K562 (cell line): ENCODE data around the gene MEST. TPM values are rescaled to one million over a fixed set of nuclear protein-coding genes. Genes with fewer than 3 reads are reported as not detected.
A peak's percentile ranks its signal among the peaks of the same experiment; 100 is the strongest.

Experiments
- ATAC-seq: fragments of 200-7000 bp; cut with Tn5 transposase; 3 replicates; pipeline ENCODE4 v1.9.1; 2020; ENCODE audit warnings: moderate library complexity
- BruUV-seq: library from RNA; stranded (reverse); fragments of 400-500 nt; replicated peaks from 2 replicates; lab custom pipeline; 2021; lab: Mats Ljungman, UMichigan
- CTCF ChIA-PET: fragments of 300-600 bp; formaldehyde crosslinking; extraction: SDS; loops from one replicate; lab custom pipeline; 2021; ENCODE audit warnings: low intra/inter-chr PET ratio; lab: Yijun Ruan, JAX
- POLR2A ChIA-PET: fragments of 300-600, 350-650 bp; sonication (Branson Sonifier 250); formaldehyde crosslinking; extraction: SDS; loops from one replicate; lab custom pipeline; 2021; ENCODE audit warnings: antibody characterized with exemption, inconsistent platforms; lab: Yijun Ruan, JAX
- DNase-seq, 4 experiments: peaks; one replicate each; pipeline versions ENCODE4 v3.0.0 to v3.0.0-alpha.2; 2011 to 2018; ENCODE audit warnings: low spot score in 3 of 4, mixed read lengths in 3 of 4; ENCODE audit errors: extremely low read depth in 1 of 4
- FAIRE-seq: peaks from 2 replicates; lab custom pipeline; 2011; peaks lifted over from hg19 to GRCh38; lab: Jason Lieb, UNC
- H2AFZ ChIP-seq: 2 replicates; pipeline ENCODE4 v1.6.0; 2011; ENCODE audit warnings: low read depth, low read length, control low read depth, inconsistent platforms
- H3K27ac ChIP-seq: fragments of 200-600 bp; 3 replicates; pipeline ENCODE4 v1.8.0; 2011; ENCODE audit warnings: low read depth, mild to moderate bottlenecking, control low read depth, inconsistent platforms, low read length, moderate library complexity, mixed read lengths; ENCODE audit errors: extremely low read depth
- H3K27me3 ChIP-seq, 2 experiments: fragments of 300-600 bp in 1 of 2; 2 replicates in 1 of 2; 3 replicates in 1 of 2; pipeline versions ENCODE4 v1.6.0 to v1.8.0; 2011; ENCODE audit warnings: inconsistent platforms in 2 of 2, low read length in 2 of 2, mild to moderate bottlenecking in 1 of 2, mixed read lengths in 1 of 2, moderate library complexity in 1 of 2; ENCODE audit not compliant: control insufficient read depth in 2 of 2, insufficient read depth in 2 of 2
- H3K36me3 ChIP-seq: fragments of 300-600 bp; 3 replicates; pipeline ENCODE4 v1.8.0; 2011; ENCODE audit warnings: mild to moderate bottlenecking, low read length, inconsistent platforms; ENCODE audit not compliant: control insufficient read depth, insufficient read depth
- H3K4me1 ChIP-seq, 2 experiments: fragments of 200-600 bp in 1 of 2; replicated peaks in 1 of 2; 2 replicates in 1 of 2; 3 replicates in 1 of 2; pipeline versions ENCODE4 v1.5.1 to v1.8.0; 2011; ENCODE audit warnings: inconsistent platforms in 2 of 2, low read length in 2 of 2, mild to moderate bottlenecking in 1 of 2, mixed read lengths in 1 of 2, moderate library complexity in 1 of 2; ENCODE audit not compliant: control insufficient read depth in 2 of 2, insufficient read depth in 2 of 2
- H3K4me2 ChIP-seq: 2 replicates; pipeline ENCODE4 v1.6.1; 2011; ENCODE audit warnings: low read length, control low read depth, inconsistent platforms, mixed read lengths; ENCODE audit not compliant: insufficient read depth
- H3K4me3 ChIP-seq: fragments of 200-600 bp; sonication (generic), shearing (Covaris generic); 2 replicates; pipeline ENCODE4 v1.5.1; 2016; ENCODE audit warnings: control low read depth, inconsistent platforms
- H3K79me2 ChIP-seq: fragments of 200-600 bp; 3 replicates; pipeline ENCODE4 v1.8.0; 2011; ENCODE audit warnings: low read length, inconsistent platforms; ENCODE audit not compliant: control insufficient read depth, insufficient read depth
- H3K9ac ChIP-seq, 2 experiments: 2 replicates each; pipeline versions ENCODE4 v1.6.0 to v1.6.1; 2011; ENCODE audit warnings: low read depth in 2 of 2, low read length in 2 of 2, control low read depth in 1 of 2, inconsistent platforms in 1 of 2, mild to moderate bottlenecking in 1 of 2, mixed read lengths in 1 of 2; ENCODE audit not compliant: insufficient read depth in 1 of 2
- H3K9me1 ChIP-seq: one replicate; pipeline ENCODE4 v1.6.0; 2011; ENCODE audit warnings: inconsistent platforms, mild to moderate bottlenecking, low read length, moderate library complexity; ENCODE audit not compliant: control insufficient read depth, insufficient read depth
- H3K9me3 ChIP-seq: replicated peaks from 2 replicates; pipeline ENCODE4 v1.5.1; 2011; ENCODE audit warnings: low read depth, low read length, inconsistent platforms; ENCODE audit not compliant: control insufficient read depth, insufficient read depth
- H4K20me1 ChIP-seq: replicated peaks from 2 replicates; pipeline ENCODE4 v1.6.1; 2011; ENCODE audit warnings: low read length, inconsistent platforms, mixed read lengths; ENCODE audit not compliant: control insufficient read depth, insufficient read depth
- ARNT ChIP-seq, 2 experiments: fragments of 450-650 bp; IDR thresholded peaks; 2 replicates each; pipeline ENCODE4 v1.6.1; 2016; ENCODE audit warnings: mild to moderate bottlenecking in 1 of 2
- ATF7 ChIP-seq: fragments of 450-650 bp; IDR thresholded peaks from 2 replicates; pipeline ENCODE4 v1.7.1; 2014; ENCODE audit warnings: mild to moderate bottlenecking, moderate library complexity
- MIER1 ChIP-seq: fragments of 450-650 bp; IDR thresholded peaks from 2 replicates; pipeline ENCODE4 v1.6.1; 2016; ENCODE audit warnings: antibody characterized with exemption, mild to moderate bottlenecking, low read depth
- NCOA1 ChIP-seq: fragments of 450-650 bp; IDR thresholded peaks from 2 replicates; pipeline ENCODE4 v1.6.1; 2016; ENCODE audit warnings: low read depth
- NFE2 ChIP-seq: IDR thresholded peaks from 2 replicates; pipeline ENCODE4 v1.6.1; 2014; ENCODE audit warnings: antibody characterized with exemption, low read depth
- STAT5A ChIP-seq: IDR thresholded peaks from 2 replicates; pipeline ENCODE4 v1.6.1; 2012; ENCODE audit warnings: low read length, inconsistent platforms, borderline replicate concordance
- TBL1XR1 ChIP-seq, 2 experiments: IDR thresholded peaks; 2 replicates each; pipeline ENCODE4 v1.6.1; 2012; ENCODE audit warnings: improper control_type of control experiment in 2 of 2, low read length in 2 of 2, mild to moderate bottlenecking in 1 of 2
- WGBS: fragments of 100-300 bp; shearing (Covaris generic); methylation state at CpG from one replicate; pipeline ENCODE4 v1.1.6; 2016; ENCODE audit warnings: low coverage, mixed read lengths; ENCODE audit not compliant: insufficient coverage; ENCODE audit errors: missing lambda C conversion rate; 5-methylcytosine and 5-hydroxymethylcytosine counted together
- in situ Hi-C: fragments of 300-500 bp; cut with MboI; formaldehyde crosslinking; loops from 4 replicates; pipeline ENCODE4 v1.15.0; 2018; ENCODE audit warnings: inconsistent platforms, mixed read lengths
- intact Hi-C: fragments of 100-400 bp; cut with micrococcal nuclease; formaldehyde crosslinking; loops from 2 replicates; pipeline ENCODE4 v1.14.2; 2022
- polyA plus RNA-seq, 8 experiments: library from polyadenylated mRNA; depleted of rRNA in 4 of 8; stranded (reverse) in 5 of 8; unstranded in 3 of 8; fragments of >200 nt; fragmentation: Nextera tagmentation in 2 of 8; fragmentation: Illumina TruSeq in 1 of 8; extraction: Ambion mirVana in 2 of 8; extraction: Trizol in 1 of 8; gene quantifications; 2 replicates each; pipeline versions ENCODE4 v1.2.1 to v1.2.3, GENCODE V29; 2011 to 2014; ENCODE audit warnings: inconsistent platforms in 1 of 8, missing spikeins in 1 of 8
- total RNA-seq, 7 experiments: library from RNA; depleted of rRNA in 6 of 7; stranded (reverse); fragments of >200 nt in 6 of 7; fragmentation: Illumina TruSeq in 2 of 7; extraction: Trizol in 2 of 7; gene quantifications; 2 replicates each; pipeline versions ENCODE4 v1.2.1 to v1.2.3, GENCODE V29; 2011 to 2021; ENCODE audit warnings: low replicate concordance in 1 of 7
- TF ChIP-seq, protein P1 (sequence below): fragments of 450-650 bp; IDR thresholded peaks from 2 replicates; pipeline ENCODE4 v1.6.1; 2016; ENCODE audit warnings: low read depth, mild to moderate bottlenecking, moderate library complexity
- TF ChIP-seq, protein P2 (sequence below), 2 experiments: fragments of 150-350 bp in 1 of 2; IDR thresholded peaks; 2 replicates each; pipeline ENCODE4 v1.6.1; 2012 to 2016; ENCODE audit warnings: low read depth in 2 of 2, low read length in 2 of 2, mild to moderate bottlenecking in 1 of 2, moderate library complexity in 1 of 2

MEST gene
- total and polyA plus RNA-seq, 9 of the 15 experiments (the other 6 are each of a cell fraction or from before 2014, with no cell fraction given): 0.04 to 0.74 (median 0.36) TPM; not detected in 1

DNA sequence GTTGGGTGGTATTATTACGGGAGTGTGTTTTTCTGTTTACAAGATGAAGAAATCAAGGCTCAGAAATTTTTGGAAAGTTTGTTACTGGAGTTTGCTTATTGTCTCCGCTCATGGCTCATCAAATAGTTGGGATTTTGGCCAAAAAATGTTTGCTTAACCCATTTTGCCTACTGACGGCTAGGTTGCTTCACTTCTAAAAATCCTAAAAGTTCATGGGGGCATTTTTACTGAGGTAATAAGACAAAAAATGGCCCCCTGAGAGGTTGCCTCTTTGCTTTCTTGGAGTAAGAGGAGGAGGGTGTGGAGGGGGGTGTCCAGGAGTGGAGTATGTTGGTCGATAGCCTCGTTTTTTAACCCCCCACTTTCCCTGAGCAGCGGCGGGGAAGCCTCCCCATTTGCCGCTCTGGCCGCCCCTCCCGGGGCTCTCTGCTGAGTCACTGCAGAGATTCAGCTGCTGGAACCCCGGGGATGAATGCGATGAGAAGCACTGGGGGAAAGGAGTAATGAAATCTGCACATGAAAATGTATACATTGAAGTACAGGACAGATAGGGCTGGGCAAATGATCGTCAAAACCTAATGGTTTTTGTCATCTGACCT lies 1.5 kb downstream of the MEST start:
- intact Hi-C loops: no loop called here
- H3K79me2 ChIP-seq: no peaks in the 10 kb centered on the region
- no TSS peak for BruUV-seq
- no peak overlapping the region for H3K4me3 ChIP-seq
- H3K27me3 ChIP-seq: peaks cover 3 to 19% of the 10 kb centered on the region in 2 experiments; a peak in 3 of 5 replicates
- H3K9me1 ChIP-seq: no peaks in the 10 kb centered on the region
- peaks cover 8 to 11% of the 10 kb centered on the region in 2 experiments; a peak in 4 of 5 replicates for H3K4me1 ChIP-seq
- H4K20me1 ChIP-seq: no peaks in the 10 kb centered on the region
- in situ Hi-C loops: no loop called here
- ATAC-seq (no peak), DNase-seq (no peak), FAIRE-seq (no peak)
- 32% methylated on average over 13 of the region's 13 CpGs for WGBS
- ChIA-PET CTCF (no interaction called here), POLR2A (no interaction called here)
- H2AFZ ChIP-seq: no peak overlapping the region
- no peak overlapping the region for H3K27ac ChIP-seq
- H3K4me2 ChIP-seq: no peak overlapping the region
- TF ChIP-seq NFE2: peak; percentile 27; the same call in 1 of the 2 replicates
- no peak for TF ChIP-seq MIER1
- H3K36me3 ChIP-seq: no peaks in the 10 kb centered on the region
- peaks cover 8% of the 10 kb centered on the region for H3K9me3 ChIP-seq
- H3K9ac ChIP-seq: no peak overlapping the region

DNA sequence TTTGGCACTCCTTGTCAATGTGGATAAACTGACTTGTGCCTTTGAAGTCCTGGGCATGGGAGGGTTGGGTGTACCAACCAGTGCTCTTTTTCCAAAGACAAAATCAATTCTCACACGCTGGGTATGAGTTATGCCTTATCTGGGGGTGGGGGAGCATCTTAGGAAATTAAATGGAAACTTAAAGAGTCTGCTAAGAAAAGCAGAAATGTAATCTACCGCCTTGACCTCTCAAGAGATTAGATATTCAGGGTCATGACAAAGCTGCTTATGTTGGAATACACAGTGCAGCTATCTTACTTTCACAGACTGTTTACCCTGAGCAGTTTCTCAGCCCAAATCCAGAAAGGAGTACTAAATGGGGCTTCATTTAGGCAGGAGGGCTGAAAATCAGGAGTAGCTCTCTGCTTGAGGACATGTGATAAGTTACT lies 2.6 kb downstream of the MEST start:
- intact Hi-C loops: loop anchor here (1.0 kb wide), 1 partner anchor 30 kb away; no protein-coding TSS in a partner anchor
- H3K9ac ChIP-seq: no peak overlapping the region
- H3K79me2 ChIP-seq: no peaks in the 10 kb centered on the region
- BruUV-seq: no TSS peak
- H3K27me3 ChIP-seq: peaks cover 0 to 12% of the 10 kb centered on the region in 2 experiments; a peak in 2 of 5 replicates
- FAIRE-seq (peak; percentile 82), ATAC-seq (peak; percentile 88), DNase-seq (peak in 3 of 4 experiments; percentile 33 to 68 (median 59))
- in situ Hi-C loops: no loop called here
- no peaks in the 10 kb centered on the region for H3K36me3 ChIP-seq
- H3K4me2 ChIP-seq: no peak overlapping the region
- WGBS: 3% methylated on average over 2 of the region's 2 CpGs
- H3K27ac ChIP-seq: no peak overlapping the region
- H3K9me3 ChIP-seq: peaks cover 8% of the 10 kb centered on the region
- no peak overlapping the region for H3K4me3 ChIP-seq
- POLR2A ChIA-PET: interaction anchor here (0.6 to 1.5 kb wide), 7 partner anchors 10 to 122 kb away, joined by 3 to 8 read pairs (median 4); no protein-coding TSS in a partner anchor
- CTCF ChIA-PET: no interaction called here
- H3K4me1 ChIP-seq: peaks cover 8 to 11% of the 10 kb centered on the region in 2 experiments; a peak in 4 of 5 replicates
- H2AFZ ChIP-seq: no peak overlapping the region
- H3K9me1 ChIP-seq: no peaks in the 10 kb centered on the region
- no peaks in the 10 kb centered on the region for H4K20me1 ChIP-seq
- TF ChIP-seq, protein P1, sequence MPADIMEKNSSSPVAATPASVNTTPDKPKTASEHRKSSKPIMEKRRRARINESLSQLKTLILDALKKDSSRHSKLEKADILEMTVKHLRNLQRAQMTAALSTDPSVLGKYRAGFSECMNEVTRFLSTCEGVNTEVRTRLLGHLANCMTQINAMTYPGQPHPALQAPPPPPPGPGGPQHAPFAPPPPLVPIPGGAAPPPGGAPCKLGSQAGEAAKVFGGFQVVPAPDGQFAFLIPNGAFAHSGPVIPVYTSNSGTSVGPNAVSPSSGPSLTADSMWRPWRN: peak; percentile 87
- peak in 1 of 2 experiments; percentile 77; a peak in 1 of 4 replicates for TF ChIP-seq ARNT (IDR thresholded peaks at IDR 0.05)
- peak in 1 of 2 experiments; percentile 80; a peak in 2 of 4 replicates for TF ChIP-seq TBL1XR1 (IDR thresholded peaks at IDR 0.05; ENCODE audit: low read length in 2 of 2)
- peak; percentile 66; the same call in 1 of the 2 replicates for TF ChIP-seq NCOA1
- peak; percentile 62; the same call in 1 of the 2 replicates for TF ChIP-seq ATF7
- TF ChIP-seq, protein P2, sequence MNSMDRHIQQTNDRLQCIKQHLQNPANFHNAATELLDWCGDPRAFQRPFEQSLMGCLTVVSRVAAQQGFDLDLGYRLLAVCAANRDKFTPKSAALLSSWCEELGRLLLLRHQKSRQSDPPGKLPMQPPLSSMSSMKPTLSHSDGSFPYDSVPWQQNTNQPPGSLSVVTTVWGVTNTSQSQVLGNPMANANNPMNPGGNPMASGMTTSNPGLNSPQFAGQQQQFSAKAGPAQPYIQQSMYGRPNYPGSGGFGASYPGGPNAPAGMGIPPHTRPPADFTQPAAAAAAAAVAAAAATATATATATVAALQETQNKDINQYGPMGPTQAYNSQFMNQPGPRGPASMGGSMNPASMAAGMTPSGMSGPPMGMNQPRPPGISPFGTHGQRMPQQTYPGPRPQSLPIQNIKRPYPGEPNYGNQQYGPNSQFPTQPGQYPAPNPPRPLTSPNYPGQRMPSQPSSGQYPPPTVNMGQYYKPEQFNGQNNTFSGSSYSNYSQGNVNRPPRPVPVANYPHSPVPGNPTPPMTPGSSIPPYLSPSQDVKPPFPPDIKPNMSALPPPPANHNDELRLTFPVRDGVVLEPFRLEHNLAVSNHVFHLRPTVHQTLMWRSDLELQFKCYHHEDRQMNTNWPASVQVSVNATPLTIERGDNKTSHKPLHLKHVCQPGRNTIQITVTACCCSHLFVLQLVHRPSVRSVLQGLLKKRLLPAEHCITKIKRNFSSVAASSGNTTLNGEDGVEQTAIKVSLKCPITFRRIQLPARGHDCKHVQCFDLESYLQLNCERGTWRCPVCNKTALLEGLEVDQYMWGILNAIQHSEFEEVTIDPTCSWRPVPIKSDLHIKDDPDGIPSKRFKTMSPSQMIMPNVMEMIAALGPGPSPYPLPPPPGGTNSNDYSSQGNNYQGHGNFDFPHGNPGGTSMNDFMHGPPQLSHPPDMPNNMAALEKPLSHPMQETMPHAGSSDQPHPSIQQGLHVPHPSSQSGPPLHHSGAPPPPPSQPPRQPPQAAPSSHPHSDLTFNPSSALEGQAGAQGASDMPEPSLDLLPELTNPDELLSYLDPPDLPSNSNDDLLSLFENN (IDR thresholded peaks at IDR 0.05; ENCODE audit: low read depth in 2 of 2, low read length in 2 of 2): peak in 1 of 2 experiments; percentile 66; a peak in 1 of 4 replicates
- TF ChIP-seq STAT5A: peak; percentile 72
